Bronchial smooth muscle cell (primary cell): ENCODE results near the gene ELP2. TPM values are rescaled to one million over a fixed set of nuclear protein-coding genes. Genes with fewer than 3 reads are reported as not detected.

Source experiments
- total RNA-seq: library from RNA; depleted of rRNA; stranded (reverse); fragments of >200 nt; gene quantifications from 2 replicates; pipeline ENCODE4 v1.2.1, GENCODE V29; 2014

The ELP2 gene, protein sequence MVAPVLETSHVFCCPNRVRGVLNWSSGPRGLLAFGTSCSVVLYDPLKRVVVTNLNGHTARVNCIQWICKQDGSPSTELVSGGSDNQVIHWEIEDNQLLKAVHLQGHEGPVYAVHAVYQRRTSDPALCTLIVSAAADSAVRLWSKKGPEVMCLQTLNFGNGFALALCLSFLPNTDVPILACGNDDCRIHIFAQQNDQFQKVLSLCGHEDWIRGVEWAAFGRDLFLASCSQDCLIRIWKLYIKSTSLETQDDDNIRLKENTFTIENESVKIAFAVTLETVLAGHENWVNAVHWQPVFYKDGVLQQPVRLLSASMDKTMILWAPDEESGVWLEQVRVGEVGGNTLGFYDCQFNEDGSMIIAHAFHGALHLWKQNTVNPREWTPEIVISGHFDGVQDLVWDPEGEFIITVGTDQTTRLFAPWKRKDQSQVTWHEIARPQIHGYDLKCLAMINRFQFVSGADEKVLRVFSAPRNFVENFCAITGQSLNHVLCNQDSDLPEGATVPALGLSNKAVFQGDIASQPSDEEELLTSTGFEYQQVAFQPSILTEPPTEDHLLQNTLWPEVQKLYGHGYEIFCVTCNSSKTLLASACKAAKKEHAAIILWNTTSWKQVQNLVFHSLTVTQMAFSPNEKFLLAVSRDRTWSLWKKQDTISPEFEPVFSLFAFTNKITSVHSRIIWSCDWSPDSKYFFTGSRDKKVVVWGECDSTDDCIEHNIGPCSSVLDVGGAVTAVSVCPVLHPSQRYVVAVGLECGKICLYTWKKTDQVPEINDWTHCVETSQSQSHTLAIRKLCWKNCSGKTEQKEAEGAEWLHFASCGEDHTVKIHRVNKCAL
- 167 and 222 TPM in 2 replicates for total RNA-seq

DNA sequence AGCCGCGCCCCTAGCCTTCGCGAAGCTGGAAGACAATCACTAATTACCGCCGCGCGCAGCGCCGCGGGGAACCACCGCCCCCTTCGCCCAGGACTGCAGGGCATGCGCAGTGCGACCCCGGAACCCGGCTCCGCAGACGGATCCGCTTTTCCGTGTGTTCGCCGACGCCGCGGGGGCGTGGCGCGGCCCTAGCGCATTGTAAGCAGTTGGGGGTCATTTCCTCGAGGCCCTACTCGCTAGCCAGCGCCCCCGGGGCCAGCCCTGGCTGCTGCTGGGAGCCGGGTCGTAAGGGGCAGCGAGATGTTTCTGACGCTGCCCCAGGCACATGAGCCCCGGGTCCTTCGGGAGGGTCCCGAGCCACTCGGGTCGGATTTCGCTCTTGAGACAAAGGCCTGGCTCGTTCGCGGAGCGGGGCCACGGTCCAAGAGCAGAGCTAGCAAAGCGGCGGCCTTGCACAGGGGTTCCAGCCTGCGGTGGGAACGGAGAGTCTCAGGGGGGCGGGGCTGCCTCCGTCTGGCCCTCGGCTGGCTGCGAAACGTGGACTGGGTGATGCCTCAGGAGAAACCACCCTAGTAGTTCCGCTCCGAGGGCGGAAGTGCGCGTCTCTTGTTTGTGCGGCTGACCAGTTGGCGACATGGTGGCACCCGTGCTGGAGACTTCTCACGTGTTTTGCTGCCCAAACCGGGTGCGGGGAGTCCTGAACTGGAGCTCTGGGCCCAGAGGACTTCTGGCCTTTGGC, at the start of gene ELP2, which contains the start of gene SLC39A6:
ELP2 (plus strand) TSS at position 600 of the 739 bp plus-strand sequence; CDS start at position 635, 35 bp downstream.
SLC39A6 (minus strand) TSS at position 41 of the 739 bp plus-strand sequence. CDS start 2,333 bp downstream, outside the sequence.

DNA sequence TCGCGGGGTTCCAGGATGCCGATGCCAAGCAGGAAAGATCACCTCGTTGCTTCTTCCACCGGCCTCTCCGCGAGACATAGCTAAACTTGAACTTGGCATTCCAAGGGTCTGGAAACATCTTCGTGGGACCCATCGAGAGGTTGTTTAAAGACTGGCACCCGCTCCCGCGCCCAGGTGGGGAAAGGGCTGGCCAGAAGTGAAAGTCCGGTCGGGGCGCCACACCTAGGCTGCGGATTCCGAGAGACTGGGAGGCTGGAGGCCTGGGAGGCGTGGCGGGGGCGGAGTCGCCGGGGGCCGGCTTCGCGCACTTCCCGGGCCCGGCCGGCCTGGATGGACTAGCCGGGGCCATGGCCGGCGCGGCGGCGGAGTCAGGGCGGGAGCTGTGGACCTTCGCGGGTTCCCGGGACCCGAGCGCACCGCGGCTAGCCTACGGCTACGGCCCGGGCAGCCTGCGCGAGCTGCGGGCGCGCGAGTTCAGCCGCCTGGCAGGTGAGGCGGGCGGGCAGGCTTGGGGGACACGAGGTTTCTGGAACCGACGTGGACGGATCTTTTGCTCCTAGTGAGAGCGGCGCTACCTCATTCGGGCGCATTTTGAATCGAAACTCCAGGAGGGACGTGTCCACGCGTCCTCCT, 57.6 kb downstream of the ELP2 start, which contains the start of gene MOCOS:
MOCOS (plus strand) TSS at position 305 of the 633 bp plus-strand sequence; CDS start at position 348, 43 bp downstream.

Other genes with a start within 250 kb of the ELP2 start
- gene RPRD1A, start 62.3 kb upstream of the ELP2 start, total RNA-seq: 18.3 and 26.0 TPM in 2 replicates
- gene SLC39A6, start 559 bp upstream of the ELP2 start, total RNA-seq: 65.1 and 80.1 TPM in 2 replicates
- 2.2 and 4.3 TPM in 2 replicates for gene MOCOS, start 57.6 kb downstream of the ELP2 start, total RNA-seq
- gene FHOD3, start 167.8 kb downstream of the ELP2 start, total RNA-seq: 4.3 and 12.9 TPM in 2 replicates